IPS-18a (cell line): ENCODE data around the gene PRG3.
"Not testable (repeated sequence)": the region's sequence is repeated elsewhere in the genome, so short reads cannot be mapped to it uniquely, and the experiment has no call there.

Source experiments
- H3K27ac ChIP-seq: one replicate; pipeline ENCODE4 v1.5.1; 2013; ENCODE audit warnings: low read length
- H3K27me3 ChIP-seq: one replicate; pipeline ENCODE4 v1.6.1; 2013; ENCODE audit warnings: mild to moderate bottlenecking, low read length; ENCODE audit not compliant: control insufficient read depth, insufficient read depth
- H3K36me3 ChIP-seq: one replicate; pipeline ENCODE4 v1.6.1; 2013; ENCODE audit warnings: low read depth, low read length; ENCODE audit not compliant: control insufficient read depth
- H3K4me1 ChIP-seq: one replicate; pipeline ENCODE4 v1.6.1; 2013; ENCODE audit warnings: low read depth, low read length; ENCODE audit not compliant: control insufficient read depth
- H3K4me3 ChIP-seq: one replicate; pipeline ENCODE4 v1.5.1; 2013; ENCODE audit warnings: low read length
- H3K9ac ChIP-seq: one replicate; pipeline ENCODE4 v1.6.1; 2013; ENCODE audit warnings: mild to moderate bottlenecking, low read length, moderate library complexity
- H3K9me3 ChIP-seq: one replicate; pipeline ENCODE4 v1.6.1; 2013; ENCODE audit warnings: low read depth, low read length; ENCODE audit not compliant: control insufficient read depth

The PRG3 gene

DNA sequence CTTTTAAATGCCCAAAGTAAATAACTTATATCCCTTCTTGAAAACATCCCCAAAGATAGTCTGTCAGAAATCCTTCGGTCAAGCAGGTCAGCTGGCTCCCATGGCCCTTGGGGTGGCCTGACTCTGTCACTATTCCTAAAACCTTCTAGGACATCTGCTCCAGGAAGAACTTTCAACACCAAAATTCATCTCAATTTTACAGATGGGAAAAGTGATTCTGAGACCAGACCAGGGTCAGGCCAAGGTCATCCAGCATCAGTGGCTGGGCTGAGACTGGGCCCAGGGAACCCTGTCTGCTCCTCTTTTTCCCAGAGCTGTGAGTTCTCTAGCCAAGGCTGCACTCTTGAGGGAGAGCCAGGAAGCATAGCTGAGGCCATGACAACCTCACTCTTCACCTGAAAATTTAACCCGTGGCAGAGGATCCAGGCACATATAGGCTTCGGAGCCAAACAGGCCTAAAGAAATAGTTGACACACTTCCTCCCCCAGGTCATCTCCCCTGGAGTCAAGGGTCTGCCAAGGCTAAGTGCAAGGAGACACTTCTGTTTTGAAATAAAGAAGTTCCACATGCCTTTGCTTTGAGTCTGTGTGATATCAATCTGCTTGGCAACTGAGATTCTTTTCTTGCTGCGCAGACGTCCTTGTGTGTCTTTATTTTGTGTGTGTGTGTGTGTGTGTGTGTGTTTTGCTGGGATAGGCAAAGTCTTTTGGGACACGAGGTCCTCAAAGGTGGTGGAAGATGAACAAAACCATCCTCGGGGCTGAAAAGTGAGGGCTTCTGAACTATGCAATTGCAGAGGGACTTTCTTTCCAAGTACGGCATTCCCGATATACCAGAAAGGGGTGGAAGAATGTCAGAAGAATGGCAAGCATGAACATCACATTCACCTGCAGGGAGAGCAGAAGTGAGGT is 26.3 kb upstream of the PRG3 start:
- H3K27ac ChIP-seq, result no peak overlapping the region
- H3K9me3 ChIP-seq, result no peaks in the 10 kb centered on the region
- no peak overlapping the region for H3K4me3 ChIP-seq
- H3K9ac ChIP-seq, result no peak overlapping the region
- no peaks in the 10 kb centered on the region for H3K4me1 ChIP-seq
- H3K27me3 ChIP-seq, result no peaks in the 10 kb centered on the region
- H3K36me3 ChIP-seq, result peaks cover 30% of the 10 kb centered on the region

DNA sequence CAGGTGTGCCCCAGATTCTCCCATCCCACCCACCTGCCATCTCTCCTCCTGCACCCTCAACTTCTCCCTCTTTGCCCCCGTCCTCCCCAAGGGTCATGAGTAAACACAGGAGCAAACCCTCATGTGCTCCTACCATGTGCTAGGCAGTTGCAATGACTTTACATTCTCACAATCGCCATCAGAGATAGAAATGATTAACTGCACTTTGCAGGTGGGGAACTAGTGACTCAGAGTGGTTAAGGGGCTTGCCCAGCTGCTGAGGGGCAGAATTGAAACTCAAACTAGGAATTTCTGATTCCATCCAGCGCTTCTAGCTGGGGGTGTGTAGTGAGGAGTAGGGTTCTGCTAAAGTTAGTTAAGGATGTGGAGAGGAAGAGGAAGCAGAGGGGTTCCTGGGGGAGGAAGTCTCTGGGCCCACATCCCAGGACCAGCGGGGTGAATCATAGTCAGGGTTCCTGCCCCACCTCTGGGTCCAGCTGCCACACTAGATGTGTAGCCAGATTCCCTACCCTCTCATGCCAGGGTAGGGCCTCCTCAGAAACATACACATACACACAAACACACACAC is 25.5 kb upstream of the PRG3 start:
- no peaks in the 10 kb centered on the region for H3K4me1 ChIP-seq
- H3K27me3 ChIP-seq, result no peaks in the 10 kb centered on the region
- no peak overlapping the region for H3K9ac ChIP-seq
- no peak overlapping the region for H3K27ac ChIP-seq
- H3K36me3 ChIP-seq, result peaks cover 30% of the 10 kb centered on the region
- no peak overlapping the region for H3K4me3 ChIP-seq
- H3K9me3 ChIP-seq, result no peaks in the 10 kb centered on the region

DNA sequence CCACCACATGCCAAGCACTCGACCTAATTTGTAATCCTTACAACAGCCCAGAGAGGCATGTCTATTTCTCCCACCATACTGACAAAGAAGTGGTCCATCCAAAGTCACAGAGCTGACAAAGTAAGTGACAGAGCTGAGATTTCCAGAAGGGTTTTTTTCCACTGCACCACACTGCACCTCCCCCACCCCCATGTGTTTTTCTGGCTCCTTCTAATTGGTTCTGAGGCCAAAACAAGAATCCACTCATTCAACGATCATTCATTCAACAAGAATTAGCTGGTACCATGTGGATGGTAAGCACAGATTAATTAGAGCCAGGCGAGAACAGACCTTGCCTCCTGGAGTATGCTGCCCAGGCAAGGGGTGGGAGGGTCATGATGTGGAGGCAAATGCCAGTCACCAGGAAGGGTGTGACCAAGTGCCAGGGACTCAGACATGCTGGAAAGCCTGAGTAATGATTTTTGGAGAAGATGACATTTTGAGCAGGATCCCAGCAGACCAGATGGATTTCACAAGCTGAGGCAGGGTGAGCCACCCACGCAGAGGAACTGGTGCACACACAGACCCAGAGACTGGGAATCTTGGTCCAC is 24.4 kb upstream of the PRG3 start:
- no peaks in the 10 kb centered on the region for H3K27me3 ChIP-seq
- H3K4me3 ChIP-seq, result no peak overlapping the region
- H3K9me3 ChIP-seq, result no peaks in the 10 kb centered on the region
- peaks cover 27% of the 10 kb centered on the region for H3K36me3 ChIP-seq
- H3K9ac ChIP-seq, result no peak overlapping the region
- no peak overlapping the region for H3K27ac ChIP-seq
- H3K4me1 ChIP-seq, result no peaks in the 10 kb centered on the region

DNA sequence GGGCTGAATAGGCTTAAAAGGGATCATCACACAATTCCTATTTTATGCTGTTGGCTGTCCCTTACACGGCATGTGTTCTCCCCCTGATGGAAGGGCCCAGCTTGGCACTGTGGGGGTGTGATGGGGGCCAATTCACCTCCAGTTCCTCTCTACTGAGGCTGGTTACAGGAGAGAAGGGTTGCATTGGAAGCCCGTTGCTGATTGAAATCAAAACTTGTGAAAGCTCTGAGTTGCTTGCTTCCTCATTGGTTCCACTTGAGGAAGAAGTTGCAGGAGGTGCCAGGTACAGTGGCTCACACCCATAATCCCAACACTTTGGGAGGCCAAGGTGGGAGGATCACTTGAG is 22.8 kb upstream of the PRG3 start:
- Histone ChIP-seq H3K9me3 (no peaks in the 10 kb centered on the region), H3K27ac (no peak overlapping the region), H3K27me3 (no peaks in the 10 kb centered on the region), H3K4me3 (no peak overlapping the region), H3K9ac (no peak overlapping the region), H3K4me1 (no peaks in the 10 kb centered on the region), H3K36me3 (peaks cover 18% of the 10 kb centered on the region)

DNA sequence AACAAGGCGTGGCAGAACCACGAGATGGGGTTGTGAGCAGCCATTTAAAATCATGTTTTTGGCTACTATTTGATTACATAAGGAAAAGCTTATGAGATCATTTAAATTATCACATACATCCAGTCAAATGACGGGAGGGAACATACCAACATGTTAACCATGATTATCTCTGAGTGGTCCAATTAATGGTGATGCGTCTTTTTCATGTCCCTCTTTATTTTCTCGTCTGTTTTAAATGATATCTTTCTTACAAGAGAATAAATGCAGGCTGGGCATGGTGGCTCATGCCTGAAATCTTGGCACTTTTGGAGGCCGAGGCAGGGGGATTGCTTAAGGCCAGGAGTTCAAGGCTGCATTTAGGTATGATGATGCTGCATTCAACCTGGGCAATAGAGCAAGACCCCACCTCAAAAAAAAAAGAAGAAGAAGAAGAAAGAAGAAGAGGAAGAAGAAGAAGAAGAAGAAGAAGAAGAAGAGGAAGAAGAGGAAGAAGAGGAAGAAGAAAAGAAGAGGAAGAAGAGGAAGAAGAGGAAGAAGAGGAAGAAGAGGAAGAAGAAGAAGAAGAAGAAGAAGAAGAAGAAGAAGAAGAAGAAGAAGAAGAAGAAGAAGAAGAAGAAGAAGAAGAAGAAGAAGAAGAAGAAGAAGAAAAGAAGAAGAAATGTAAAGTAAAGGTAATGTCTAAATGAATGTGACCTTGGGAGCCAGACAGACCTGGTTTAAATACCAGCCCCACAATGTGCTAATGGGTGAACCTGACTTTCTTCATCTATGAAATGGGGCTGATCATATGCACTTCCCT is 22.3 kb upstream of the PRG3 start:
- not testable (repeated sequence) for H3K9me3 ChIP-seq, H3K4me1 ChIP-seq, H3K4me3 ChIP-seq, H3K9ac ChIP-seq, H3K27me3 ChIP-seq, H3K27ac ChIP-seq
- H3K36me3 ChIP-seq, result peaks cover 13% of the 10 kb centered on the region

DNA sequence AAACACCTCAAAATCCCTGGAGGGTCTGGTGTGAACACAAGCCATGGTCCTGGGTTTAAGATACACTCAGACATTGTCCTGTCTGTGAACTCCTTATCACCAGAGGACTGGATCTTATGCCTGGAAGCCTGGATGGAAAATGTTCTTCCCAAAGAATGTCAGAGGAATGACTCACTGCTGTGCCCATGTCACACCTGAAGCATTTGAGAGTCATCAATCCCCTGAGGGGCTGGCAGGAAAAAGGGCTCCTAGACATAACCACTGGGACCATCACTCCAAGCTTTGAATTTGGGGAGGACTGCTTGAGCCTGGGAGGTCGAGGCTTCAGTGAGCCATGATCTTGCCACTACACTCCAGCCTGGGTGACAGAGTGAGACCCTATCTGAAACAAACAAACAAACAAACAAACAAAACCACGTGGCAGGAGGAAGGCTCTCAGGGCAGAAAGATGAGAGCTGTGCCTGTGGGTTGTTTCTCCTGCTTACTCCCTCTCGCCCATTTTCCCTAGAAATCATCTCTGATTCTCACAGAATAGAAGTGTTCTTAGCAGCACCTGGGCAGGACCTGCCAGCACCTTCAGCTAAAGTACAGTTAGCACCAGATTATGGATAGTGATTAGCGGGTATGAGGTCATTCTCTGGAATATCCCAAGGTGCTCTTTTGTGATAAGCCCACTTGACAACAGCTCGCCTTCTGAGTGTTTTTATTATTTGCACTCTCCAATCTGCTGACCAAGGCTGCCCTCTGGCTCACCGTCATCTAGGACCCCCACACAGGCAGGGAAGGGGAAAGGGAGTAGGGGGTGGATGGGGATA is 21.4 kb upstream of the PRG3 start:
- H3K27ac ChIP-seq, result no peak overlapping the region
- H3K9ac ChIP-seq, result no peak overlapping the region
- H3K36me3 ChIP-seq, result peaks cover 5% of the 10 kb centered on the region
- H3K9me3 ChIP-seq, result no peaks in the 10 kb centered on the region
- no peak overlapping the region for H3K4me3 ChIP-seq
- H3K4me1 ChIP-seq, result no peaks in the 10 kb centered on the region
- no peaks in the 10 kb centered on the region for H3K27me3 ChIP-seq

DNA sequence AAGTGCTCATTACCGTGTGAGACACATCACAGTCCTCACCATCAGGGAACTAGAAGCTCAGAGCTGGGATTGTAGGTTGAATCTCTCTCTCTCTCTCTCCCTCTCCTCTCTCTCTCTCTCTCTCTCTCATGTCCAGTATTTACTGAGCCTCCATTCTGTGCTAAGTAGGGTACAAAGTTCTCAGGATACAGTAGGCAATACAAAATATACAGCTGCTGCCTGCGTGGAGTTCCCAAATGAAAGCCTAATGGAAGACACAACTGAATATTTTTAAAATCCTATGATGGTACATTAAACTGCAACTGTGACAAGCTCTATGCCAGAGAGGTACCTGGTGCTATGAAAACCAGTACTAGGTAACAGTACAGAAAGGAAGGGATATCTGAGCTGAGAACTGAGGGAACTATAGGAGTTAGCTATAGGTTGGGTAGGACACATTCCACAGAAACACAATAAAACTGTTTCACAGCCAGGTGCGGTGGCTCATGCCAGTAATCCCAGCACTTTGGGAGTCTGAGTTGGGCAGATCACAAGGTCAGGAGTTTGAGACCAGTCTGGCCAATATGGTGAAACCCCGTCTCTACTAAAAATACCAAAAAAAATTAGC is 19.1 kb upstream of the PRG3 start:
- Histone ChIP-seq H3K36me3 (no peaks in the 10 kb centered on the region), H3K27me3 (peaks cover 4% of the 10 kb centered on the region), H3K27ac (no peak overlapping the region), H3K9me3 (no peaks in the 10 kb centered on the region), H3K9ac (no peak overlapping the region), H3K4me1 (no peaks in the 10 kb centered on the region), H3K4me3 (no peak overlapping the region)

DNA sequence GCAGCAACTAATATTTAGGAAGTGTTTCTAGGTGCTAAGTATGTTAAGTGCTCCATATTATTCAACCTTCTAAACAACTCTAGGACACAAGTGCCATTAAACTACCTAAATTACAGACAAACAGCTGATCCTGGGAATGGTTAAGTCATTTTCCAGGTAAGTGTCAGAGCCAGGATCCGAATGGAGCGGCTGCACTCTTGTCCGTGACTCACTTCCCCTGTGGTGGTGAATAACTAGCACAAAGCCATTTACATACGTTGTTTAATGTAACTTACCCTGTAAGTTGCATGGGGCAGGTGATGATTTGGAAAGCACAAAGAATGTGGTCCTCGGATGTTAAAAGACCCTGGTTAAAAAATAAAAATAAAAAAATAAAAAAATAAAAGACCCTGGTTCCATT is 18.3 kb upstream of the PRG3 start:
- no peak overlapping the region for H3K9ac ChIP-seq
- no peaks in the 10 kb centered on the region for H3K9me3 ChIP-seq
- no peak overlapping the region for H3K4me3 ChIP-seq
- peaks cover 4% of the 10 kb centered on the region for H3K27me3 ChIP-seq
- H3K27ac ChIP-seq, result no peak overlapping the region
- H3K36me3 ChIP-seq, result no peaks in the 10 kb centered on the region
- H3K4me1 ChIP-seq, result no peaks in the 10 kb centered on the region

DNA sequence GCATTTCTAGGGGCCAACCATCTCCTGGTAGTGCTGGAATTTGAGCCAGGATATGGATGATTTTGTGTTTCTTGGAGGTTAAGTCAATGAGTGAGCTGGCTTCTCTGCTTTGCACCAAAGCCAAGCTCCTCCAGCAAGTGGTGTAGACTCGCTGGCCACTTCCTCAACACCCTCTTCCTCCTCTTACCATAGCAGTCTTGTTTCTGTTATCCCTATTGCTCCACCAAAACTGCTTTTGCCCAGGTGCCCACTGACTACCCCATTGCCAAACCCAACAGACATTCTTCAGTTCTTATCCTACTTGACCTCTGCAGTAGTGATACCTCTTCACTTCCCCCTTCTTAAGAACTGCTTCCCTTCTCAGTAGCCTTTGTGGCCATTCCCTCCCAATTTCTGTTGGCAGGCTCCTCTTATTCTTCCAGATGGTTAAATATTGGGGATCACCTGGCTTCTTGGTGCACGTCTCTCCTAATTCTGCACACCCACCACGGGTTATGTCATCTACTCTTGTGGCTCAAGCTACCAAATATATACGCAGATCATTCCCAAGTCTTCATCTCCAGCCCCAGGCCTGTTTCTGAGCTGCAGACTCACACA is 16.5 kb upstream of the PRG3 start:
- H3K36me3 ChIP-seq, result no peaks in the 10 kb centered on the region
- H3K27me3 ChIP-seq, result peaks cover 4% of the 10 kb centered on the region
- H3K9me3 ChIP-seq, result no peaks in the 10 kb centered on the region
- H3K4me3 ChIP-seq, result no peak overlapping the region
- H3K9ac ChIP-seq, result no peak overlapping the region
- no peak overlapping the region for H3K27ac ChIP-seq
- no peaks in the 10 kb centered on the region for H3K4me1 ChIP-seq

DNA sequence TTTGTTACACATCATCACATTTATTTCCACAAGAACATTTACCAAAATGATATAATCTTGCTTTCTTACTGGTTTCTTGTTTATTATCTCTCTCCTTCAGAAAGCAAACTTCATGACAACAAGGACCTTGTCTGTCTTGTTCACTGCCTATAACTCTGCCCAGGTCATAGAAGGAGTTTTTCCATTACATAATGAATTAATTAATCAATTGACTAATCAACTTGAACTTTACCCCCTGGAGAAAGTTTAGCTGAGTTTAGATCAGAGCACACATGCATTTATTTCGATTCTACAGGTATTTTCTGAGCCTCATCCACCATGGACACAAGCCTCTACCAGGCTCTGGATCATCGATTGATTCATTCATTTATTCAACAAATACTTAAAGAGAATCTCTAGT is 15.8 kb upstream of the PRG3 start:
- H3K9me3 ChIP-seq, result no peaks in the 10 kb centered on the region
- no peaks in the 10 kb centered on the region for H3K36me3 ChIP-seq
- H3K27me3 ChIP-seq, result peaks cover 4% of the 10 kb centered on the region

More for the DNA sequence above, 15.8 kb upstream of the PRG3 start:
- Histone ChIP-seq H3K27ac (no peak overlapping the region), H3K4me1 (no peaks in the 10 kb centered on the region), H3K9ac (no peak overlapping the region), H3K4me3 (no peak overlapping the region)
